NOMO-1 (cell line): ENCODE results near the gene MAGI3.
"Not testable (repeated sequence)": the region's sequence is repeated elsewhere in the genome, so short reads cannot be mapped to it uniquely, and the experiment has no call there.

Experiments
- DNase-seq, 2 experiments: peaks; one replicate each; lab custom pipeline; 2025; ENCODE audit not compliant: unreplicated experiment in 2 of 2; lab: John Stamatoyannopoulos, UW

The MAGI3 gene

GRCh38 chr1:113557187-113557586 lies 166.9 kb downstream of the MAGI3 start:
- no peak for DNase-seq

DNA sequence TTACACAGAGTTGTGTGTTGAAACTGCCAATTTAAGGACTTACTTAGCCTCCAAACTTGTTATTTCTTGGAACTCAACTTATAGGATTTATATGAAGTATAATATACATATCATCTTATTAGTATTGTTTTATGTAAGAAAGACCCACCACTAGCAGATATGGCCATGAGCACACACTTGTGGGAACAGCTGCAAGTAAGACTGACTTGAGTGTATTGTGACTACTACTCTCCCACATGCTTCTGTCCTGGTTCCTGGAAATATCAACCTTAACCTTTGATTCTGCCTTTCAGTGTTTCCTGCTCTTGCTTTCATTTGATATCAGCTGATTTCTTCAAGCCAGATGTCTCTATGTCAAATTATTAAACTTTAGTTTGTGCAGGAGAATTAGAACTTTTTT lies 175.3 kb downstream of the MAGI3 start:
- DNase-seq = no peak

DNA sequence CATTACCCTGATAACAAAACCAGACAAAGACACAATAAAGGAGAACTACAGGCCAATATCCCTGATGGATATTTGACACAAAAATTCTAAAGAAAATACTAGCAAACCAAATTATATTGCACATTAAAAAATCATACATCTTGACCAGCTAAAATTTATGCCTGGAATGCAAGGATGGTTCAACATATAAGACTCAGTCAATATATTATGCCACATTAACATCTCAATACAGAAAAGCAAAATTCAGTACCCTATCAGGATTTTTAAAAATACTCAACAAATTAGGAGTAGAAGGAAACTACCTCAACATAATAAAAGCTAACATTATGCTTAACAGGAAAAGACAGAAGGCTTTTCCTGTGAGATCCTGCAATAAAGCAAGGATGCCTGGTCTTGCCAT lies 177.1 kb downstream of the MAGI3 start:
- no peak for DNase-seq

- DNase-seq = not testable (repeated sequence)
Measured at GRCh38 chr1:113575744-113576260, 185.5 kb downstream of the MAGI3 start.

DNA sequence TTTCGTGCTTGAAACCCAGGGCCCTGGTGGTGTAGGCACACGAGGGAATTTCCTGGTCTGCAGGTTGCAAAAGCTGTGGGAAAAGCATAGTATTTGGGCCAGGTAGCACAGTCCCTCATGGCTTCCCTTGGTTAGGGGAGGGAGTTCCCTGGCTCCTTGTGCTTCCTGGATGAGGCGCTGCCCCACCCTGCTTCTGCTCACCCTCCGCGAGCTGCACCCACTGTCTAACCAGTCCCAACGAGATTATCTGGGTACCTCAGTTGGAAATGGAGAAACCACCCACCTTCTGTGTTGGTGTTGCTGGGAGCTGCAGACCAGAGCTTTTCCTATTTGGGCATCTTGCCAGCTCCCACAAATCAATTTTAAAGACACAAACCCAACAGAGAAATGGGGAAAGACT lies 186.0 kb downstream of the MAGI3 start:
- no peak for DNase-seq

DNA sequence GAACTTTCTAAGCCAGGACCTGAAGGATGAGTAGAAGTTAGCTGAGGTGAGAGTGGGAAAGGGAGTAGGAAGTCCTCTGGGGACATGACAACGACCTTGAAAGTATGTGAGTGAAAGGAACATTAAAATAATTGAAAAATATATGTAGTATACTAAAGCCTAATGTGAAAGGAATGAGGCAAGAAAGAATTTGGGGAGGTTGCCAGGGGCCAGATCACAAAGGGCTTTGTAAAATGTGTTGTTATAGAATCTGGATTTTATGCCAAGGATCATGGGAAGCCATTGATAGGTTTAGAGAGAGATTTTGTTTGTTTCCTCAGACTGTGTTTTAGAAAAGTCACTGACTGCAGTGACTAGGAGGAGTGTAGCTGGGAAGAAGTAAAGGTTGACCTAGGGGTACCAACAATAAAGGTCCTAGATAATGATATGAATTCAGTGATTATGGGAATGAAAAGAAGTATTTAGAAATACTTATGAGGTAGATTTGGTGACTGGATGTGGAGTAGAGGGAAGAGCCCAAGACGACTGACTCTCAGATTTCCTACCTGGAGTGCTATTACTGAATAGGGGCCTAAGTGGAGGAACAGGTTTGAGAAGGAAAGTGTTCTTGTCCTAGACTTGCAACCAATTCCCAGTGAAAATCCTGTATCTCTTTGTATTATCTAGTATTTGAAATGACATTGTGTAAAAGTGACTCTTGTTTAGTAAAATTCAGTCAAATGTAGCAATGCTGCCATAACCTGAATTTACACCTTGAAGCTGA lies 189.1 kb downstream of the MAGI3 start:
- no peak for DNase-seq

DNA sequence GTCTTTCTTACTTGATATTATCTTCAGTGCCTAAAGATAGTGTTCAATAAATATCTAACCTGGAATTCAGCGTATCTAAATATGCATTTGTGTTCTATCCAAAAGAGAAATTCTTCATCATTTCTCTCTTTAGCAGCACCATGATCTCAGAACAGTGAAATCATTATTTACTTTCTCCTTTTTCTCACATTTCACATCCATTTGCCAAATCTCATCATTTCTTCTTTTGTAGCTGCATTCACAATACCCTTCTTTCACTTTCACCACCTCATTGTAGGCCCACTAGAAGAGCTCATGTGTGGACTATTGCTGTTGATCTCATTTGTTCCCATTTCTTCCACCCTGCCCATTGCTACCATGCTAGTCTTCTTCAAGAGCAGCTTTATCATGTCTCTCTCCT lies 191.0 kb downstream of the MAGI3 start:
- DNase-seq = no peak

- no peak for DNase-seq
Measured at GRCh38 chr1:113582084-113582483, 191.8 kb downstream of the MAGI3 start.

DNA sequence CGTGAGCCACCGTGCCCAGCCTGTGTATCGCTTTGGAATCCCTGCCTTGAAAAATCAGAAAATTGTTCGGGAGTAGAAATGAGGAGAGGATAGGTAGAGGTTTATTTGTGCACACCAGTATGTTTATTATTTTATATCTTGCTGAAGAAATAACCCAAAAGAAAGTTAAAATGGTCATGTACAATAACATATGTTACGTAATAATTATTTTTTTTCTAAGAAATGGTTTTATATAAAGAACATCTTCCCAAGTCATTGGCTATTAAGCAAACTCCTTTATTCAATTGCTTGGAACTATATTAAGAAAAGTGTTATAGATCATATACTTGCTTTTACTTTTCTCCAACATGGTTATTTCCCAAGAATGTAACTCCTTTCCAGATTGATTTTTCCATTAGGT lies 197.2 kb downstream of the MAGI3 start:
- DNase-seq = no peak

GRCh38 chr1:113592230-113592629 lies 201.9 kb downstream of the MAGI3 start:
- no peak for DNase-seq

DNA sequence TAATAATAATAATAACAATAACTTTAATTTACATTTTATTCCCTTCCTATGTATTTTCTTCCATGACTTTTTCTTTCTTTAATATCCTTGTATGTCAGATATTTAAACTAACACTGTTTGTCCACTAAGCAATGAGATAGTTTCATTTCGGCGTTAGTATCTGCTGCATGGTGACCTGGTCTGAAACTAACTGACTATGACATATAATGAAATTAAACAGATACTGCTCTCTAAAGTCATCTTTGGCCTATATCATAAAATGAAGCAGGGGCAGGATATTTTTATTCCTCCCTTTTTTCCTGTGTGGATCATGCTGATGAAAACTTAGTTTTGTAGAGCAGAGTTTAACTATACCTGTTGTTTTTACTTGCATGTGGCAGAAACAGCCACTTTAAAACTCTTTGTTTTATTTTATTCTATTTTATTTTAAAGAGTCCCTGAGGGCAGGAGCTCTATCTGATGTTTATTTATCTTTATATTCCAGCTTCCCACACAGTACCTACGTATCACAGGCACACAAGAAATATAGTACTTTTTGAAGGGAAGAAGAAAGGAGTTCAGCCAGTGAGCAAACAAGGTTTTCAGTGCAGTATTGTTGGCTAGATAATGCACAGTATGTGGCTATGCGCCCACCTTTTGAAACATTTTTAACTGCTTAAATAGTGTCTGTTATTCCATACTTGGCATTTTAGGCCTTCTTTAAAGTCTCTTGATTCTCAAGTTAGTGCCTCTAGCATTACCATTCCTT lies 203.4 kb downstream of the MAGI3 start:
- DNase-seq = no peak

- not testable (repeated sequence) for DNase-seq
Measured at GRCh38 chr1:113604466-113604865, 214.2 kb downstream of the MAGI3 start.

- no peak for DNase-seq
Measured at GRCh38 chr1:113605146-113605545, 214.8 kb downstream of the MAGI3 start.

- no peak for DNase-seq
Measured at GRCh38 chr1:113608399-113608798, 218.1 kb downstream of the MAGI3 start.

DNA sequence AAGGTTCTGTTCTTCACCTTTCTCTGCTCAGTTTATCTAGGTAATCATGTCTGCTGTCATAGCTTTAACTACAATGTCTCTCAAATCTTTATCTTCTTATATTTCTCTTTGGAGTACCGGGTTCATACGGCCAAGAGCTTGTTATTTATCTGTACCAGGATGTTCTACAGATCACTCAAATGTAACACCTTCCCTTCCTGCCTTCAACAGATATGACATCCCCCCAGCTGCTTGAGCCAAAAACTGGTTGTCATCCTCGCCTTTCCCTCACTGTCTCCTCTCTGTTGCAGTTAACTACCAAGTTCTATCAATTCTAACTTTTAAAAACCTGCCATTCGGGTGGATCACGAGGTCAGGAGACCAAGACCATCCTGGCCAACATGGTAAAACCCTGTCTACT lies 220.1 kb downstream of the MAGI3 start:
- DNase-seq = no peak

DNA sequence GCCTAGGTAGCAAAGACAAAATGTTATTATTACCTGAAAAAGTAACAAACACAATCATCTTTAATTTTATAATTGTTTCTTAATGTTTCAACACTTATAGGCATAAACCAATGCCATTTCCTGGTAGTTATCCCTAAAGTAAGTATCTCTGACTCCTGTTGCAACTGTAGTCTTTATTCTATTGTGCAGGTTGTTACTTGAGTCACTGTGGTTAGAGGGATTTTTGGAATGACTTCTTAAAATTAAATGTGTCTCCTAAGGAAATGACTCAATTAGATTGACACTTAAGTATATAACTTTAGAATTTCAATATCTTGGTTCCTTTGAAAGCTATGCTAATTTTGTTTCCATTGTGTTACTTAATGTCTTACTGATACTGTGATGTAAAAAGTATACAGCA lies 225.1 kb downstream of the MAGI3 start:
- DNase-seq = no peak

DNA sequence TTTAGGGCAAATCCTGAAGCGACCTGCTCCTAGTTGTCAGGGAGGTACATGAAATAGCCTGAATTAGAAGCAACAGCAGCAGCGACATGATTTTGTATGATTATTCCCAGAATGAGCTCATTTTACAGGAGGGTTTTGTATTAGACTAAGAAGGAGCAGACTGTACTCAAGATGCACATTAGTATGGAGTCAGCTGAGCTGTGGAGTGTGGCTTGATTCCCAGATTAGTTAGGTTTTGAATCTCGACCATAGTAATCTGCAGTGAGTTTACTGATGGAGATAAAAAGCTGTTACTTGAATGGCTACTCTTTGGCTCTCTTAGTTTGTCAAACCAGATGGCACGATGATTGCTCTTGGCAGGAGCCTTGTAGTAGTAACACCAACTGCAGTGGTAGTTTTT lies 225.8 kb downstream of the MAGI3 start:
- DNase-seq = no peak

- no peak for DNase-seq
Measured at GRCh38 chr1:113617438-113618141, 227.3 kb downstream of the MAGI3 start.

- DNase-seq = no peak
Measured at GRCh38 chr1:113628997-113629396, 238.7 kb downstream of the MAGI3 start.

- DNase-seq = no peak
Measured at GRCh38 chr1:113630340-113631327, 240.3 kb downstream of the MAGI3 start.
